Hepatocyte (in vitro differentiated cells): Measurements from ENCODE around the gene C1QL4. TPM values are rescaled to one million over a fixed set of nuclear protein-coding genes. Genes with fewer than 3 reads are reported as not detected.

Experiments
- DNase-seq: peaks from one replicate; pipeline ENCODE4 v3.0.0-alpha.2; 2016; ENCODE audit warnings: low spot score
- H2AFZ ChIP-seq: fragments of 200-600 bp; sonication (generic); 2 replicates; pipeline ENCODE4 v1.6.0; 2016; ENCODE audit warnings: antibody characterized with exemption, mild to moderate bottlenecking
- H3K27ac ChIP-seq: fragments of 200-600 bp; sonication (generic); 2 replicates; pipeline ENCODE4 v1.5.1; 2016; ENCODE audit warnings: mild to moderate bottlenecking
- H3K27me3 ChIP-seq: fragments of 200-600 bp; sonication (generic); 2 replicates; pipeline ENCODE4 v1.6.1; 2016
- H3K36me3 ChIP-seq: fragments of 200-600 bp; sonication (generic); replicated peaks from 2 replicates; pipeline ENCODE4 v1.5.1; 2016; ENCODE audit warnings: low read depth; ENCODE audit not compliant: insufficient read depth
- H3K4me1 ChIP-seq: fragments of 200-600 bp; sonication (generic); 2 replicates; pipeline ENCODE4 v1.5.1; 2016; ENCODE audit warnings: mild to moderate bottlenecking, moderate library complexity; ENCODE audit not compliant: insufficient read depth
- H3K4me2 ChIP-seq: fragments of 200-600 bp; sonication (generic); 2 replicates; pipeline ENCODE4 v1.6.0; 2016
- H3K4me3 ChIP-seq: fragments of 200-600 bp; sonication (generic); 2 replicates; pipeline ENCODE4 v1.5.1; 2016; ENCODE audit warnings: mild to moderate bottlenecking
- H3K79me2 ChIP-seq: fragments of 200-600 bp; sonication (generic); 2 replicates; pipeline ENCODE4 v1.6.0; 2017; ENCODE audit warnings: mild to moderate bottlenecking
- H3K9me2 ChIP-seq: fragments of 200-600 bp; sonication (generic); replicated peaks from 2 replicates; pipeline ENCODE4 v1.6.0; 2017; ENCODE audit warnings: mild to moderate bottlenecking; ENCODE audit not compliant: insufficient read depth
- H3K9me3 ChIP-seq: fragments of 200-600 bp; sonication (generic); 2 replicates; pipeline ENCODE4 v1.5.1; 2016; ENCODE audit warnings: low read depth, mild to moderate bottlenecking
- H4K20me1 ChIP-seq: fragments of 200-600 bp; sonication (generic); 2 replicates; pipeline ENCODE4 v1.6.0; 2016; ENCODE audit warnings: mild to moderate bottlenecking; ENCODE audit not compliant: insufficient read depth, poor library complexity, severe bottlenecking
- EZH2 ChIP-seq: fragments of 200-600 bp; sonication (generic); IDR thresholded peaks from 2 replicates; pipeline ENCODE4 v1.6.1; 2016; ENCODE audit warnings: antibody characterized with exemption, mild to moderate bottlenecking, borderline replicate concordance
- EZH2phosphoT487 ChIP-seq: fragments of 200-600 bp; sonication (generic); IDR thresholded peaks from one replicate; pipeline ENCODE4 v1.6.1; 2018; ENCODE audit warnings: antibody characterized with exemption, mild to moderate bottlenecking, low read depth, moderate library complexity; ENCODE audit not compliant: unreplicated experiment, severe bottlenecking
- WGBS: methylation state at CpG from one replicate; pipeline ENCODE4 v1.1.6; 2016; ENCODE audit warnings: low lambda C conversion rate; ENCODE audit errors: missing lambda C conversion rate; 5-methylcytosine and 5-hydroxymethylcytosine counted together
- polyA plus RNA-seq: library from polyadenylated mRNA; unstranded; fragments of >200 nt; fragmentation: Nextera tagmentation; extraction: Ambion mirVana; gene quantifications from 2 replicates; pipeline ENCODE4 v1.2.1, GENCODE V29; 2016
- total RNA-seq: library from RNA; depleted of rRNA; stranded (reverse); fragments of >200 nt; gene quantifications from 2 replicates; pipeline ENCODE4 v1.2.3, GENCODE V29; 2014
- TF ChIP-seq, protein P1 (sequence below): fragments of 200-600 bp; sonication (generic); IDR thresholded peaks from 2 replicates; pipeline ENCODE4 v1.5.1; 2016; ENCODE audit warnings: antibody characterized with exemption, mild to moderate bottlenecking; ENCODE audit not compliant: poor library complexity

Gene C1QL4
- total and polyA plus RNA-seq, 2 experiments from 2014 or later: not detected

DNA sequence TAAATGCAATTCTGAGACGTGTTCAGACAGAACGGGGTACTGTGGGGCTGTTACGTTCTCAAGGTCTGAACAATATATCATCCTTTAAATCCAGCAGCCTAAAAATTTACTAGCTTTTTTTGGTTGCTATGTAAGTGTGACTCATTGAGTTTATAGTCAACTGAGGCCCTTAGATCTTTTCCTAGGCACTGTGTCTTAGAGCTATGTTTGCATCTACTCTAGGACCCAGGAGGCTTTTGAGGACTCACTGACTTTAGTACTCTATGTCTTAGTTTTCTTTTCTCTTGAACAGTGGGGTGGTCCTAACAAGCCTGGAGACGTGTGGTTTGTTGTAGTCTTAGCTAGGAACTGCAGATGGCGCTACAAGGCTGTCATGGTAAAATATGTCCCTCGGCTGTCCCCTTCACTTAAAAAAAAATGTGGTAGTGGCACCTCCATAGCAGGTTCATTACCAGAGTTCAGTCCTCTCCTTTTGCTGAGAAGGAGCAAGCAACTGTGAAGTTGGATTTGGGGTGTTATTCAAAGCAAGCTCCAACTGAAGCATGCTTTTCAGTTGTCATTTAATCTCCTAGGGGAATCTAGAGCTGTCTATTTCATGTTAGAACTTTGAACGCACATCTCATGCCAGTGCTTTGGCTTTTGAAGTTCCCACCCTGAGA is 21.6 kb upstream of the C1QL4 start:
- no peaks in the 10 kb centered on the region for H3K27me3 ChIP-seq
- no peaks in the 10 kb centered on the region for H3K79me2 ChIP-seq
- TF ChIP-seq, protein P1, sequence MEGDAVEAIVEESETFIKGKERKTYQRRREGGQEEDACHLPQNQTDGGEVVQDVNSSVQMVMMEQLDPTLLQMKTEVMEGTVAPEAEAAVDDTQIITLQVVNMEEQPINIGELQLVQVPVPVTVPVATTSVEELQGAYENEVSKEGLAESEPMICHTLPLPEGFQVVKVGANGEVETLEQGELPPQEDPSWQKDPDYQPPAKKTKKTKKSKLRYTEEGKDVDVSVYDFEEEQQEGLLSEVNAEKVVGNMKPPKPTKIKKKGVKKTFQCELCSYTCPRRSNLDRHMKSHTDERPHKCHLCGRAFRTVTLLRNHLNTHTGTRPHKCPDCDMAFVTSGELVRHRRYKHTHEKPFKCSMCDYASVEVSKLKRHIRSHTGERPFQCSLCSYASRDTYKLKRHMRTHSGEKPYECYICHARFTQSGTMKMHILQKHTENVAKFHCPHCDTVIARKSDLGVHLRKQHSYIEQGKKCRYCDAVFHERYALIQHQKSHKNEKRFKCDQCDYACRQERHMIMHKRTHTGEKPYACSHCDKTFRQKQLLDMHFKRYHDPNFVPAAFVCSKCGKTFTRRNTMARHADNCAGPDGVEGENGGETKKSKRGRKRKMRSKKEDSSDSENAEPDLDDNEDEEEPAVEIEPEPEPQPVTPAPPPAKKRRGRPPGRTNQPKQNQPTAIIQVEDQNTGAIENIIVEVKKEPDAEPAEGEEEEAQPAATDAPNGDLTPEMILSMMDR: peak; percentile 81
- no peak for TF ChIP-seq EZH2
- H3K4me2 ChIP-seq: peak overlapping the region; percentile 6
- peaks cover 6% of the 10 kb centered on the region for H3K4me1 ChIP-seq
- no peaks in the 10 kb centered on the region for H3K36me3 ChIP-seq
- peak; percentile 75 for DNase-seq
- no peak overlapping the region for H3K27ac ChIP-seq
- 24% methylated on average over 7 of the region's 7 CpGs for WGBS
- H3K9me2 ChIP-seq: no peaks in the 10 kb centered on the region
- no peaks in the 10 kb centered on the region for H4K20me1 ChIP-seq
- no peak overlapping the region for H3K4me3 ChIP-seq
- H3K9me3 ChIP-seq: no peaks in the 10 kb centered on the region
- H2AFZ ChIP-seq: no peak overlapping the region

- no peaks in the 10 kb centered on the region for H3K9me3 ChIP-seq
- H4K20me1 ChIP-seq: no peaks in the 10 kb centered on the region
- WGBS: 33% methylated on average over 3 of the region's 3 CpGs
- DNase-seq: peak; percentile 37
- no peak overlapping the region for H3K4me3 ChIP-seq
- H3K4me1 ChIP-seq: peaks cover 6% of the 10 kb centered on the region
- no peak overlapping the region for H2AFZ ChIP-seq
- H3K27ac ChIP-seq: no peak overlapping the region
- no peak overlapping the region for H3K4me2 ChIP-seq
- no peaks in the 10 kb centered on the region for H3K9me2 ChIP-seq
- no peaks in the 10 kb centered on the region for H3K27me3 ChIP-seq
- no peak for TF ChIP-seq EZH2phosphoT487
- TF ChIP-seq, protein P1: peak; percentile 56
- no peaks in the 10 kb centered on the region for H3K36me3 ChIP-seq
- no peaks in the 10 kb centered on the region for H3K79me2 ChIP-seq
These were observed 20.2 kb upstream of the C1QL4 start for GRCh38 chr12:49357103-49357678.

DNA sequence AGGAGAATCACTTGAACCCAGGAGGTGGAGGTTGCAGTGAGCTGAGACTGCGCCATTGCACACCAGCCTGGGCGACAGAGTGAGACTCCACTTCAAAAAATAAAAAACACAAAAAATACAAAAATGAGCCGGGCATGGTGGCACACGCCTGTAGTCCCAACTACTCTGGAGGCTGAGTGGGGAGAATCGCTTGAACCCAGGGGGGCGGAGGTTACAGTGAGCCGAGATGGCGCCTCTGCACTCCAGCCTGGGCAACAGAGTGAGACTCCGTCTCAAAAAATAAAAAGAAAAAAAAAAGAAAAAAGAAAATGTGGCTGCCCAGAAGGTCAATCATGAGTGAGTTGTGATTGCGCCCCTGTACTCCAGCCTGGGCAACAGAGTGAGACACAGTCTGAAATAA is 18.9 kb upstream of the C1QL4 start:
- Histone ChIP-seq H3K79me2 (no peaks in the 10 kb centered on the region), H3K27ac (no peak overlapping the region), H3K27me3 (no peaks in the 10 kb centered on the region), H3K4me1 (peaks cover 6% of the 10 kb centered on the region), H3K4me3 (no peak overlapping the region), H2AFZ (no peak overlapping the region), H3K9me2 (no peaks in the 10 kb centered on the region), H3K36me3 (no peaks in the 10 kb centered on the region), H3K9me3 (no peaks in the 10 kb centered on the region), H4K20me1 (no peaks in the 10 kb centered on the region), H3K4me2 (no peak overlapping the region)
- no peak for DNase-seq
- WGBS: 97% methylated on average over 10 of the region's 10 CpGs
- TF ChIP-seq, protein P1: no peak
- TF ChIP-seq EZH2phosphoT487 (no peak), EZH2 (no peak)
